ENCODE data around the gene RABGGTA.

Gene RABGGTA

GRCh38 chr14:24315807-24316596 is 44.6 kb upstream of the RABGGTA start:
- H2AFZ ChIP-seq (ENCODE audit: low read depth) = no peak overlapping the region

GRCh38 chr14:24315243-24315806 is 43.9 kb upstream of the RABGGTA start:
- Histone ChIP-seq H4K20me1 (ENCODE audit: insufficient read depth) (no peaks in the 10 kb centered on the region), H3K27me3 (ENCODE audit: insufficient read depth, low read depth) (no peaks in the 10 kb centered on the region), H3K27ac (no peak overlapping the region), H2AFZ (ENCODE audit: low read depth) (no peak overlapping the region), H3K4me1 (ENCODE audit: low read depth, poor library complexity, severe bottlenecking) (peaks cover 13% of the 10 kb centered on the region), H3K4me2 (no peak overlapping the region), H3K4me3 (IDR thresholded peaks at IDR 0.05; ENCODE audit: insufficient read depth, low read depth, low read length) (no peak overlapping the region), H3K36me3 (ENCODE audit: insufficient read depth) (no peaks in the 10 kb centered on the region), H3K79me2 (ENCODE audit: insufficient read depth, low read depth) (peaks cover 9% of the 10 kb centered on the region; the same call in 1 of the 2 replicates), H3K9ac (no peak overlapping the region)
- no peak for TF ChIP-seq CTCF (conservative IDR thresholded peaks at IDR 0.05; ENCODE audit: low read depth, low read length)

More at GRCh38 chr14:24315807-24316596, 44.6 kb upstream of the RABGGTA start:
- H3K9ac ChIP-seq = no peak overlapping the region
- H3K4me2 ChIP-seq = no peak overlapping the region
- no peaks in the 10 kb centered on the region for H3K27me3 ChIP-seq (ENCODE audit: insufficient read depth, low read depth)
- no peaks in the 10 kb centered on the region for H4K20me1 ChIP-seq (ENCODE audit: insufficient read depth)
- H3K36me3 ChIP-seq (ENCODE audit: insufficient read depth) = no peaks in the 10 kb centered on the region
- H3K79me2 ChIP-seq (ENCODE audit: insufficient read depth, low read depth) = peaks cover 9% of the 10 kb centered on the region; the same call in 1 of the 2 replicates
- no peak for TF ChIP-seq CTCF (conservative IDR thresholded peaks at IDR 0.05; ENCODE audit: low read depth, low read length)
- no peak overlapping the region for H3K4me3 ChIP-seq (IDR thresholded peaks at IDR 0.05; ENCODE audit: insufficient read depth, low read depth, low read length)
- H3K4me1 ChIP-seq (ENCODE audit: low read depth, poor library complexity, severe bottlenecking) = peaks cover 19% of the 10 kb centered on the region
- no peak overlapping the region for H3K27ac ChIP-seq

- no peak overlapping the region for H3K4me3 ChIP-seq (IDR thresholded peaks at IDR 0.05; ENCODE audit: insufficient read depth, low read depth, low read length)
- H3K27ac ChIP-seq = no peak overlapping the region
Observed at GRCh38 chr14:24314377-24315193, 43.2 kb upstream of the RABGGTA start.

More at GRCh38 chr14:24314377-24315193, 43.2 kb upstream of the RABGGTA start:
- no peak overlapping the region for H3K4me2 ChIP-seq
- no peaks in the 10 kb centered on the region for H4K20me1 ChIP-seq (ENCODE audit: insufficient read depth)
- H2AFZ ChIP-seq (ENCODE audit: low read depth) = no peak overlapping the region
- no peak overlapping the region for H3K9ac ChIP-seq
- no peaks in the 10 kb centered on the region for H3K36me3 ChIP-seq (ENCODE audit: insufficient read depth)
- TF ChIP-seq CTCF (conservative IDR thresholded peaks at IDR 0.05; ENCODE audit: low read depth, low read length) = no peak
- peaks cover 18% of the 10 kb centered on the region for H3K4me1 ChIP-seq (ENCODE audit: low read depth, poor library complexity, severe bottlenecking)
- H3K27me3 ChIP-seq (ENCODE audit: insufficient read depth, low read depth) = no peaks in the 10 kb centered on the region
- H3K79me2 ChIP-seq (ENCODE audit: insufficient read depth, low read depth) = peaks cover 9% of the 10 kb centered on the region; the same call in 1 of the 2 replicates

Measured in KMS-11 (cell line).